HG02973 (cell line): Measurements from ENCODE around the gene ANKRD44.
A peak's percentile ranks its signal among the peaks of the same experiment; 100 is the strongest.

Experiments
- ATAC-seq: cut with Tn5 transposase; IDR thresholded peaks from one replicate; pipeline ENCODE4 v1.9.1; 2021; ENCODE audit warnings: moderate library complexity; ENCODE audit not compliant: unreplicated experiment

ANKRD44 gene

DNA sequence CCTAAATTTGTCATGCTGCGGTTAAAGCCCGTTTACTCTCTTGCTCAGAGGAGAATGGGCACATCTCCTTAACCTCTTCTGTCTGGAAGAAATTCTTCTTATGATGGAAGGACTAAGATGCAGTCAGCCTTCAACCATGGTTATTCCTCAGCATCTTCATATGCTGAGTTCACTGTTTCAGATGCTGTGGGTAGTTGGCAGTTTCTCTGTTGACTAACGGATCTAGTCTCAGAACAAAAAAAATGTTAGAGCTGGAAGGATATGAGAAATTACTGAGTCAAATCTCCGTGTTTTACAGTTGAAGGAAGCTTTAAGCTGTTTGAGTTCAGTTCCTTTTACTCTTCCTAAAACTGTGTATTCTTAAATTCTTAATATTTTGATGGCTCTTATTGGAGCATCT lies 340.5 kb downstream of the ANKRD44 start:
- no peak for ATAC-seq

DNA sequence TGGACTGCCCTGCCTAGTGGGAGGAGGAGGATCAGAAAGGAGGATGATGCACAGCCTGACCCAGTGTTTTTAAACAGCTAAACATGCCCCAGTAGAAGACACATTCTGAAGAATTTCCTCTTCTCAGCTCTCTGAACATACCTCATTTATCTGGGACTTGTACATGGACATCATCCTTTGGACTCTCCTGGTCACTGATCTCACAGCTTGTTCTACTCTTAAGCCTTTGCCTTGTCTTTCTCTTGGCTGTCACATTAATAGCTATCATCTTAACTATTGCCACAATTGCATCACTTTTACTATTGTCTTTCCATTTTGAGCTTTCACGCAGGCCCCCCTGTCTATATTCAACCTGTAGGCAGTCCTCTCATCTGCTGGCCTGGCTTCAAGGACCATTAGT lies 342.1 kb downstream of the ANKRD44 start:
- no peak for ATAC-seq

- ATAC-seq, result no peak
Measured at GRCh38 chr2:196967775-196968174, 342.8 kb downstream of the ANKRD44 start.

GRCh38 chr2:196967116-196967515 lies 343.5 kb downstream of the ANKRD44 start:
- ATAC-seq, result no peak

DNA sequence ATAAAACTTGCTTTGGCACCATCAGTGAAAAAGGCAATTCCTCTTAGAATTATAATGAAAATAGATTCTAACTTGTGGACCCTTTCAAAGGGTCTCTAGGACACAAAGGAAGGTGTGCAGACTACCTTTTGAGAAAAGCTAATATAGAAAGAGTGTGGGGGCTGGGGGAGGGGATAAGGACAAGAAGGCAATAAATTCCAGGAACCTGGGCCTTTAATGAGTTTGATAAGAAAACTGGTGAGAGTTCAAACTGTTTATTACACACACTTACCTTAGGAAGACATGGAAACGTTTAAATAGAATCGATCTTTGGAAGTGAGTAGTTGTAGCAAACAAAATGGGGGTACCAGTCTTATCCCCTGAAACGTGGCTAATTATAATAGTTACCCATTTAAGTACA lies 344.5 kb downstream of the ANKRD44 start:
- no peak for ATAC-seq

- no peak for ATAC-seq
Measured at GRCh38 chr2:196965651-196966050, 344.9 kb downstream of the ANKRD44 start.

DNA sequence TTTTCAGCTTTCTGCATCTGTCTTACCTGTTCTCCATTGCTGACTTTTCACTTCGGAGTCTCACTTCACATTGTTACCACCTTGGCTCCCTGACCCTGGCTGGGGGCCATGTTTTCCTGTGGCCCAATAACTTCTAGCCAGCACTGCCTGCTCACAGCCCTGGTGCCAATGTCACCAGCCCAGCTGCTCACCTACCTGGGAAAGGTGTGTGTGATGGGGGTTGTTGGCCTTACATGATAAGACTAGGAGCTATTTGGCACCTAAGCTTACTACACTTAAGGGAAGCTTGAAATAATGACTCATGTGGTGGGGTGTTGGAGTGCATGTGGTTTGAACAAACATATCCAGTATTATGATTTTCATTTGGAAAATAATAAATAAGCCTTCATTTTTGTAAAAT lies 346.6 kb downstream of the ANKRD44 start:
- ATAC-seq, result no peak

DNA sequence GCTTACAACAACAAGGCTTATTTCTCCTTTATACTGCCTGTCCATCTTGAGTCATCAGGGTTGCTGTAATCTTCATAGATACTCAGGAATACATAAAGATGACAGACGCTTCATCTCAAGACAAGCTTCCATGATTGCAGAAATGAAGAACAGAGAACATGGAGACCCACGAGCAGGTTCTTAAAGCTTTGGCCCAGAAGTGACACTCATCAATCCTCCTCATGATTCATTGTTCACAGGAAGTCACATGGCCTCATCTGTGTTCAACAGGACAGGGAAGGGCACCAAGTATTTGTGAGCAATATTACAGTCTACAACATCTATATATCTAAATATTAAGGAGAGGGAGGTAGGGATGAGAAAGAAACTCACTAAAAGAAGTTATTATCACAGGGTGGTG lies 347.5 kb downstream of the ANKRD44 start:
- no peak for ATAC-seq

DNA sequence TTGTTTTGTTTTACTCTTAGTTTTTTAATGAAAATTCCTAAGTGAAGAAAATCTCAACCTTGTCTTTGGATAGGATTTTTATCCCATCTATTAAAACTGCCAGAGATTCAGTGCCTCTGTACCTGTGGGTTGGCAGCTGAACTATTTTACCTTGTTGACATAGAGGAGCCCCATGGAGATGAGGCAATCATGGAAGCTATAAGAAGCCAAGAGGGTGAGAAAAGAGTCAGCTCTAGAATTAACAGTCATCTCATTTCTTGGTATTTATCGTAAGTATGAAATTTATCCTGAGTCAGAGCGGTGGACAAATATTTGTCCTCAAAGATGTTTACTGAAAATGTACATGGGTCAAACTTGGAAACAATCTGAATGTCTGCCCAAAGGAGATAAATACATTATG lies 348.3 kb downstream of the ANKRD44 start:
- ATAC-seq, result no peak

- peak; percentile 98 for ATAC-seq
Measured at GRCh38 chr2:196961889-196962288, 348.7 kb downstream of the ANKRD44 start.

DNA sequence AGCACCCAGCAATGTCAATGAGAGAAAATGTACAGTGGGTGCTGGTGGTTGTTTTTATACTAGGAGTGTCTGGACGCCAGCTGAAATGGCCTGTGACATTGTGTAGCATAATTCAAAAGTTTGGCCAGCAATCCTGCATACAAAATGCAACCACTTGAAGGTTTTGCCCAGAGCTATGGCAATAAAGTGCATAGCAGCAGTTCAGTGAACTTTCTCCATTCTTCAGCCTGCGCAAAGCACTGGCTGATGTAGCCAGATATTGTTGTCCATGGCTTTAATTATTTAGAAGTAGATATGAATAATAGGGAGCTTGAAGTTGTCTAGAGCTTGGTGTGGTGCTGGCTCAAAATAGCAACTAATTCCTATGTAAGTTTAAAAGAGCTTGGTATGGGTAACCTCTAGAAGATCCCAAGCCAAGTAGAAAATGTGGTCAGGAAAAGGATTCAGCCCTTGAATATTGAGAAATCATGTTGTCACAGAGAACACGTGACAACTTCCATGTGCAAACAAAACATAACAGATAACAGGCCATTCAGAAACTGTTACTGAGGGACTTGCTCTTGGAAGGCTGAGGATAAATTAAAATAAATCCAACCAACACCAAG lies 350.7 kb downstream of the ANKRD44 start:
- ATAC-seq, result no peak

DNA sequence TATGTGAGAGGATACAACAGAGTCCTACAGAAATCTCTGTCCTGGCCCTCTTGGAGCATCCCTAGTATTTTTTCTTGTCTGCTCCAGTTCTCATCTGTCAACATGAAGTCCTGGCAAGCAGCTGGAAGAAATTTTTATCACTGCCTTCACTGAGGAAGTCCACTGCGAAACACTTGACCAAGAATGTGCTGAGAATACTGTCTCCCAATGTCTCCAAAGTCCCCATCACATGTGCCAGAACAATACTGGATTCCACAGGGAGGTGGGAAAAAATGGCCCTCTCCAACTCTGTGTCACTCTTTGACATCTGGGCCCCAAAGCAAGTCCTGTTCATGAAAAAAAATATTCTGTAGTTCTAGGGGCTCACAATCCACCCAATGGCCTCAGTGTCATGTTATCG lies 351.3 kb downstream of the ANKRD44 start:
- no peak for ATAC-seq

- no peak for ATAC-seq
Measured at GRCh38 chr2:196957881-196958525, 352.6 kb downstream of the ANKRD44 start.

GRCh38 chr2:196957442-196957841 lies 353.1 kb downstream of the ANKRD44 start:
- ATAC-seq, result no peak

GRCh38 chr2:196956069-196956468 lies 354.5 kb downstream of the ANKRD44 start:
- ATAC-seq, result no peak

DNA sequence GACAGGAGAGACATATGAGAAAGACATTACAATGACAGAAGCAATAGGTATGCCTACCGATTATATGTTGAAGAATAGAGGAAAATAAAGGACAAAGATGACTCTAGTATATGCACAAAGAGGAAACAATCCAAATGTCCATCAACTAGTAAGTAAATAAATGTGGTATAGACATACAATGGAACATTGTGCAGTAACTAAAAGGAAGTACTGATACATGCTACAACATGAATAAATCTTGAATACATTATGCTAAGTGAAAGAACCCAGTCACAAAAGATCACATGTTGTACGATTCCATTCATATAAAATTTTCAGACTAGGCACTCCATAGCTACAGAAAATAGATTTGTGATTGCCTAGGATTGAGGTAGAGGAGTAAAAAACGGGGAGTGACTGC lies 355.5 kb downstream of the ANKRD44 start:
- no peak for ATAC-seq

DNA sequence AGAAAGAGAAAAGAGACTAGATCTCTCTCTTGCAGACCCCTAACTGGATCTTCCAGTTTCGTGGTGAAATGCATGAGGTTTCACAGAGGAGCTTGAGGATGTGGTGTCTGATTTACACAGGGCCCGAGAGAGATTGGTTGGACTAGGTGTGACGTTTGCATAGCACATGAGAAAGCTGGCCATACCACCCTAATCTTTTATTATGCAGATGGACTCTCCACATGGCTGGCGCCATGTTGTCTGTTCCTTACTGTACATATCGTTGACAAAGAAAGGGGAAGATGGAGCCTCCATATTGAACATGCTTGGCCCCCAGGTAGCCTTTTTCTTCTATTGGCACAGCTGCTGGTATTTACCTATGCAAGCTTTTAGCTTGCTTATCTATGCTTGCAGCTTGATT lies 356.6 kb downstream of the ANKRD44 start:
- no peak for ATAC-seq

DNA sequence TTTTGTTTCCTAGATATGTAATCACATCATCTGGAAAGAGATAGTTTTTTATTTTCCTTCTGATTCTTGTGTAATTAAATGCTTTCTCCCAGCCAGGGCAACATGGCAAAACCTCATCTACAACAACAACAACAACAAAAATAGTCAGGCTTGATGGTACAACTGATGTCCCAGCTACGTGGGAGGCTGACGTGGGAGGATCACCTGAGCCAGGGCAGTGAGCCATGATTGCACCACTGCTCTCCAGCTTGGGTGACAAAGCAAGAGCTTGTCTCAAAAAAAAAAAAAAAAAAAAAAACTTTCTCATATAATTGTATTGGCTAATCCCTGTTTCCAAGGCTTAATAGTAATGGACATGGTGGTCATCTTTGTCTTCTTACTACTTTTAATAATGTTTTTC lies 357.6 kb downstream of the ANKRD44 start:
- ATAC-seq, result no peak

DNA sequence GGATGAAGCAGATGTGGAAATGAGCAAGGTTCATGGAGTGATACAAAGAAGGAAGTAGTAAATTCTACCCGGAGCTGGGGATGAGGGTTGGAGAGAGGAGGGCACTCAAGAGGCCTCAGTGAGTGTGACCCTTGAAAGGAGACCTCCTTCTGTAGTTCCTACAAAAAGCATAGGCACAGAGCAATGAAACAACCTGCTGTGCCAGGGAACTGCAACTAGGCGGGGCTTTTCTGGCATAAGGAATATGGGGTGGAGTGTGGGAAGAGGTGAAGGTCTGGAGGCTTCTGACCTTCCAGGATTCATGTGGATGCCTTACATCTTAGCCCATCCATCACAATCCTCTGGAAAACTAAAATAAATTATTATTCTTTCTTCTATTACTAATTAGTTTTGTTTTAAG lies 358.6 kb downstream of the ANKRD44 start:
- no peak for ATAC-seq

DNA sequence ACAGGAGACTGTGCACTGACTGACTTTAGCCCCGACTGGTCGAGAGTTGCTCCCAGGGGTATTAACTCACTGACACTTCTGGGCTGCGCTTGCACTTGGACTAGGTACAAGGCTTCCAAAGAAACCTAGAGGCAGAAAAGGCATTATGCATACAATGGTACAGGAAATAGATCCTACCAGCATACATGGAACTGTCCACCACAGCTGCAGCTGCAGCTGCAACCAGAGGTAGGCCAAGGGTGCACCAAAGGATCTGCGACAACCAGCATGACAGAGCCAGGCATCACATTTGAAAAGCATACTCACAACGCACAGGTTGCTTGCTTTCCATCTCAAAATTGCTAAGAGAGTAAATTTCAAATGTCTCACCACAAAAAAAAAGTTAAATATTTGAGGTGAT lies 361.5 kb downstream of the ANKRD44 start:
- no peak for ATAC-seq

GRCh38 chr2:196944570-196944969 lies 366.0 kb downstream of the ANKRD44 start:
- peak; percentile 75 for ATAC-seq

- no peak for ATAC-seq
Measured at GRCh38 chr2:196941398-196942078, 369.0 kb downstream of the ANKRD44 start.
